ENCODE measurements around the gene ZNF697. TPM values are rescaled to one million over a fixed set of nuclear protein-coding genes. Genes with fewer than 3 reads are reported as not detected.

ZNF697 gene
- total and polyA plus RNA-seq, 9 of the 15 experiments (the other 6 are each of a cell fraction or from before 2014, with no cell fraction given) = 2.1 to 13.6 (median 8.3) TPM

GRCh38 chr1:119647734-119648619 lies at the start of gene ZNF697 (continued):
- TF ChIP-seq REST (IDR thresholded peaks at IDR 0.05; ENCODE audit: borderline replicate concordance) = no peak; the same call in 1 of the 2 replicates
- TF ChIP-seq REST (CRISPR knock-in tag; IDR thresholded peaks at IDR 0.05; ENCODE audit: low read depth) = no peak
- no peak for TF ChIP-seq HOMEZ (CRISPR knock-in tag; IDR thresholded peaks at IDR 0.05)
- TF ChIP-seq CHD7 (IDR thresholded peaks at IDR 0.05; ENCODE audit: low read depth, low read length) = no peak
